K562 (cell line): Measurements from ENCODE around the gene FOXO3. TPM values are rescaled to one million over a fixed set of nuclear protein-coding genes. Genes with fewer than 3 reads are reported as not detected.

Experiments used
- ATAC-seq: fragments of 200-7000 bp; cut with Tn5 transposase; 3 replicates; pipeline ENCODE4 v1.9.1; 2020; ENCODE audit warnings: moderate library complexity
- BruUV-seq: library from RNA; stranded (reverse); fragments of 400-500 nt; replicated peaks from 2 replicates; lab custom pipeline; 2021; lab: Mats Ljungman, UMichigan
- CTCF ChIA-PET: fragments of 300-600 bp; formaldehyde crosslinking; extraction: SDS; loops from one replicate; lab custom pipeline; 2021; ENCODE audit warnings: low intra/inter-chr PET ratio; lab: Yijun Ruan, JAX
- POLR2A ChIA-PET: fragments of 300-600, 350-650 bp; sonication (Branson Sonifier 250); formaldehyde crosslinking; extraction: SDS; loops from one replicate; lab custom pipeline; 2021; ENCODE audit warnings: antibody characterized with exemption, inconsistent platforms; lab: Yijun Ruan, JAX
- DNase-seq, 4 experiments: peaks; one replicate each; pipeline versions ENCODE4 v3.0.0 to v3.0.0-alpha.2; 2011 to 2018; ENCODE audit warnings: low spot score in 3 of 4, mixed read lengths in 3 of 4; ENCODE audit errors: extremely low read depth in 1 of 4
- FAIRE-seq: peaks from 2 replicates; lab custom pipeline; 2011; peaks lifted over from hg19 to GRCh38; lab: Jason Lieb, UNC
- H2AFZ ChIP-seq: 2 replicates; pipeline ENCODE4 v1.6.0; 2011; ENCODE audit warnings: low read depth, low read length, control low read depth, inconsistent platforms
- H3K27ac ChIP-seq: fragments of 200-600 bp; 3 replicates; pipeline ENCODE4 v1.8.0; 2011; ENCODE audit warnings: low read depth, mild to moderate bottlenecking, control low read depth, inconsistent platforms, low read length, moderate library complexity, mixed read lengths; ENCODE audit errors: extremely low read depth
- H3K27me3 ChIP-seq, 2 experiments: fragments of 300-600 bp in 1 of 2; 2 replicates in 1 of 2; 3 replicates in 1 of 2; pipeline versions ENCODE4 v1.6.0 to v1.8.0; 2011; ENCODE audit warnings: inconsistent platforms in 2 of 2, low read length in 2 of 2, mild to moderate bottlenecking in 1 of 2, mixed read lengths in 1 of 2, moderate library complexity in 1 of 2; ENCODE audit not compliant: control insufficient read depth in 2 of 2, insufficient read depth in 2 of 2
- H3K36me3 ChIP-seq: fragments of 300-600 bp; 3 replicates; pipeline ENCODE4 v1.8.0; 2011; ENCODE audit warnings: mild to moderate bottlenecking, low read length, inconsistent platforms; ENCODE audit not compliant: control insufficient read depth, insufficient read depth
- H3K4me1 ChIP-seq, 2 experiments: fragments of 200-600 bp in 1 of 2; replicated peaks in 1 of 2; 2 replicates in 1 of 2; 3 replicates in 1 of 2; pipeline versions ENCODE4 v1.5.1 to v1.8.0; 2011; ENCODE audit warnings: inconsistent platforms in 2 of 2, low read length in 2 of 2, mild to moderate bottlenecking in 1 of 2, mixed read lengths in 1 of 2, moderate library complexity in 1 of 2; ENCODE audit not compliant: control insufficient read depth in 2 of 2, insufficient read depth in 2 of 2
- H3K4me2 ChIP-seq: 2 replicates; pipeline ENCODE4 v1.6.1; 2011; ENCODE audit warnings: low read length, control low read depth, inconsistent platforms, mixed read lengths; ENCODE audit not compliant: insufficient read depth
- H3K4me3 ChIP-seq: fragments of 200-600 bp; sonication (generic), shearing (Covaris generic); 2 replicates; pipeline ENCODE4 v1.5.1; 2016; ENCODE audit warnings: control low read depth, inconsistent platforms
- H3K79me2 ChIP-seq: fragments of 200-600 bp; 3 replicates; pipeline ENCODE4 v1.8.0; 2011; ENCODE audit warnings: low read length, inconsistent platforms; ENCODE audit not compliant: control insufficient read depth, insufficient read depth
- H3K9ac ChIP-seq, 2 experiments: 2 replicates each; pipeline versions ENCODE4 v1.6.0 to v1.6.1; 2011; ENCODE audit warnings: low read depth in 2 of 2, low read length in 2 of 2, control low read depth in 1 of 2, inconsistent platforms in 1 of 2, mild to moderate bottlenecking in 1 of 2, mixed read lengths in 1 of 2; ENCODE audit not compliant: insufficient read depth in 1 of 2
- H3K9me1 ChIP-seq: one replicate; pipeline ENCODE4 v1.6.0; 2011; ENCODE audit warnings: inconsistent platforms, mild to moderate bottlenecking, low read length, moderate library complexity; ENCODE audit not compliant: control insufficient read depth, insufficient read depth
- H3K9me3 ChIP-seq: replicated peaks from 2 replicates; pipeline ENCODE4 v1.5.1; 2011; ENCODE audit warnings: low read depth, low read length, inconsistent platforms; ENCODE audit not compliant: control insufficient read depth, insufficient read depth
- H4K20me1 ChIP-seq: replicated peaks from 2 replicates; pipeline ENCODE4 v1.6.1; 2011; ENCODE audit warnings: low read length, inconsistent platforms, mixed read lengths; ENCODE audit not compliant: control insufficient read depth, insufficient read depth
- CTCF ChIP-seq, 3 experiments: IDR thresholded peaks in 2 of 3; conservative IDR thresholded peaks in 1 of 3; 2 replicates each; pipeline ENCODE4 v1.5.1; 2011 to 2012; ENCODE audit warnings: low read length in 3 of 3, mild to moderate bottlenecking in 3 of 3, control low read depth in 2 of 3, improper control_type of control experiment in 1 of 3, inconsistent platforms in 1 of 3, low read depth in 1 of 3, mixed read lengths in 1 of 3, moderate library complexity in 1 of 3; ENCODE audit not compliant: insufficient read depth in 2 of 3
- DEAF1 ChIP-seq: fragments of 450-650 bp; formaldehyde crosslinking; IDR thresholded peaks from 2 replicates; pipeline ENCODE4 v1.4.0; 2020; ENCODE audit warnings: mild to moderate bottlenecking, moderate library complexity
- EP400 ChIP-seq: fragments of 450-650 bp; IDR thresholded peaks from 2 replicates; pipeline ENCODE4 v1.6.1; 2017; ENCODE audit warnings: antibody characterized with exemption, mild to moderate bottlenecking, moderate library complexity
- REST ChIP-seq, 2 experiments: fragments of 450-650 bp; formaldehyde crosslinking in 1 of 2; IDR thresholded peaks; 2 replicates each; pipeline versions ENCODE4 v1.4.0 to v1.6.1; 2014 to 2020; ENCODE audit warnings: mild to moderate bottlenecking in 2 of 2, borderline replicate concordance in 1 of 2, low read depth in 1 of 2
- SMC3 ChIP-seq: conservative IDR thresholded peaks from 2 replicates; pipeline ENCODE4 v1.6.1; 2011; ENCODE audit warnings: low read depth, low read length, improper control_type of control experiment; ENCODE audit not compliant: insufficient read depth
- TEAD1 ChIP-seq, 2 experiments: fragments of 450-650 bp in 1 of 2; sonication (generic) in 1 of 2; formaldehyde crosslinking; IDR thresholded peaks; 2 replicates each; pipeline versions ENCODE4 v1.4.0 to v1.8.0; 2020 to 2022; ENCODE audit warnings: mild to moderate bottlenecking in 2 of 2, missing genetic modification reagents in 1 of 2
- ZNF384 ChIP-seq: IDR thresholded peaks from 2 replicates; pipeline ENCODE4 v1.6.1; 2012; ENCODE audit warnings: low read depth, low read length, improper control_type of control experiment
- ZNF436 ChIP-seq: fragments of 250-450, 450-650 bp; sonication (Bioruptor Pico); formaldehyde crosslinking; IDR thresholded peaks from 2 replicates; pipeline ENCODE4 v1.7.0; 2020; ENCODE audit warnings: mild to moderate bottlenecking
- ZNF445 ChIP-seq: fragments of 250-450 bp; sonication (Bioruptor Pico); IDR thresholded peaks from 2 replicates; pipeline ENCODE4 v1.4.0; 2020; ENCODE audit warnings: low read depth, mild to moderate bottlenecking, moderate library complexity
- WGBS: fragments of 100-300 bp; shearing (Covaris generic); methylation state at CpG from one replicate; pipeline ENCODE4 v1.1.6; 2016; ENCODE audit warnings: low coverage, mixed read lengths; ENCODE audit not compliant: insufficient coverage; ENCODE audit errors: missing lambda C conversion rate; 5-methylcytosine and 5-hydroxymethylcytosine counted together
- in situ Hi-C: fragments of 300-500 bp; cut with MboI; formaldehyde crosslinking; loops from 4 replicates; pipeline ENCODE4 v1.15.0; 2018; ENCODE audit warnings: inconsistent platforms, mixed read lengths
- intact Hi-C: fragments of 100-400 bp; cut with micrococcal nuclease; formaldehyde crosslinking; loops from 2 replicates; pipeline ENCODE4 v1.14.2; 2022
- polyA plus RNA-seq, 8 experiments: library from polyadenylated mRNA; depleted of rRNA in 4 of 8; stranded (reverse) in 5 of 8; unstranded in 3 of 8; fragments of >200 nt; fragmentation: Nextera tagmentation in 2 of 8; fragmentation: Illumina TruSeq in 1 of 8; extraction: Ambion mirVana in 2 of 8; extraction: Trizol in 1 of 8; gene quantifications; 2 replicates each; pipeline versions ENCODE4 v1.2.1 to v1.2.3, GENCODE V29; 2011 to 2014; ENCODE audit warnings: inconsistent platforms in 1 of 8, missing spikeins in 1 of 8
- total RNA-seq, 7 experiments: library from RNA; depleted of rRNA in 6 of 7; stranded (reverse); fragments of >200 nt in 6 of 7; fragmentation: Illumina TruSeq in 2 of 7; extraction: Trizol in 2 of 7; gene quantifications; 2 replicates each; pipeline versions ENCODE4 v1.2.1 to v1.2.3, GENCODE V29; 2011 to 2021; ENCODE audit warnings: low replicate concordance in 1 of 7

FOXO3 gene
- total and polyA plus RNA-seq, 9 of the 15 experiments (the other 6 are each of a cell fraction or from before 2014, with no cell fraction given): 3.0 to 14.6 (median 6.0) TPM

- Histone ChIP-seq H3K4me1 (no peaks in the 10 kb centered on the region), H3K27me3 (no peaks in the 10 kb centered on the region), H3K9me1 (no peaks in the 10 kb centered on the region), H3K9ac (no peak overlapping the region), H3K4me2 (no peak overlapping the region), H3K36me3 (peaks cover 5% of the 10 kb centered on the region; the same call in 1 of the 3 replicates), H3K9me3 (no peaks in the 10 kb centered on the region), H4K20me1 (0 out of 2 replicates have a peak, but pooled peaks cover 4% of the 10 kb centered on the region), H3K27ac (no peak overlapping the region), H3K79me2 (no peaks in the 10 kb centered on the region), H3K4me3 (no peak overlapping the region), H2AFZ (no peak overlapping the region)
- ChIA-PET POLR2A (interaction anchor here (0.6 to 0.7 kb wide), 2 partner anchors 321 to 416 kb away, joined by 3 read pairs; no protein-coding TSS in a partner anchor), CTCF (interaction anchor here (0.6 to 2.1 kb wide), 8 partner anchors 336 to 823 kb away, joined by 3 to 19 read pairs (median 4); no protein-coding TSS in a partner anchor)
- WGBS: 45% methylated on average over 7 of the region's 7 CpGs
- ATAC-seq (peak; percentile 74), FAIRE-seq (peak; percentile 96), DNase-seq (peak; percentile 44 to 50 (median 48))
- intact Hi-C loops: loop anchor here (1.0 to 2.0 kb wide), 4 partner anchors 276 to 546 kb away; no protein-coding TSS in a partner anchor
- in situ Hi-C loops: loop anchor here (5.0 kb wide), 2 partner anchors 414 to 544 kb away; no protein-coding TSS in a partner anchor
- no TSS peak for BruUV-seq
- TF ChIP-seq ZNF436 (no peak), DEAF1 (CRISPR knock-in tag) (peak; percentile 75), ZNF384 (peak; percentile 91), EP400 (no peak), SMC3 (peak; percentile 81), REST (IDR thresholded peaks at IDR 0.05; ENCODE audit: borderline replicate concordance) (peak; percentile 80; the same call in 1 of the 2 replicates), REST (CRISPR knock-in tag; IDR thresholded peaks at IDR 0.05; ENCODE audit: low read depth) (no peak), CTCF (IDR thresholded peaks at IDR 0.05 in 2 of 3, conservative IDR thresholded peaks at IDR 0.05 in 1 of 3; ENCODE audit: insufficient read depth in 2 of 3, low read depth in 1 of 3, low read length in 3 of 3) (peak; percentile 59 to 84 (median 80); a peak in 5 of 6 replicates), TEAD1 (CRISPR knock-in tag; IDR thresholded peaks at IDR 0.05) (peak in 1 of 2 experiments; percentile 63; a peak in 1 of 4 replicates), ZNF445 (CRISPR knock-in tag) (no peak)
These were observed 34.0 kb upstream of the FOXO3 start for GRCh38 chr6:108526739-108527174.
